Measurements from ENCODE around the gene STYK1.
"Not testable (repeated sequence)": the region's sequence is repeated elsewhere in the genome, so short reads cannot be mapped to it uniquely, and the experiment has no call there.

STYK1 gene

GRCh38 chr12:10689146-10689545, 15.3 kb upstream of the STYK1 start:
- DNase-seq (ENCODE audit: low read depth), result no peak

- no peak for DNase-seq (ENCODE audit: low read depth)
These were observed 14.2 kb upstream of the STYK1 start for GRCh38 chr12:10688042-10688441.

- no peak for DNase-seq (ENCODE audit: low read depth)
These were observed 1.5 kb downstream of the STYK1 start for GRCh38 chr12:10672231-10672868.

- DNase-seq (ENCODE audit: low read depth), result no peak
These were observed 4.3 kb downstream of the STYK1 start for GRCh38 chr12:10669533-10669932.

GRCh38 chr12:10668526-10668925, 5.3 kb downstream of the STYK1 start:
- no peak for DNase-seq (ENCODE audit: low read depth)

- no peak for DNase-seq (ENCODE audit: low read depth)
These were observed 6.3 kb downstream of the STYK1 start for GRCh38 chr12:10667581-10667980.

- no peak for DNase-seq (ENCODE audit: low read depth)
These were observed 9.4 kb downstream of the STYK1 start for GRCh38 chr12:10664499-10664898.

GRCh38 chr12:10663869-10664268, 10.0 kb downstream of the STYK1 start:
- no peak for DNase-seq (ENCODE audit: low read depth)

GRCh38 chr12:10661338-10661737, 12.5 kb downstream of the STYK1 start:
- DNase-seq (ENCODE audit: low read depth), result peak; percentile 37

GRCh38 chr12:10654003-10654402, 19.8 kb downstream of the STYK1 start:
- DNase-seq (ENCODE audit: low read depth), result no peak

- no peak for DNase-seq (ENCODE audit: low read depth)
These were observed 21.7 kb downstream of the STYK1 start for GRCh38 chr12:10652192-10652591.

GRCh38 chr12:10646576-10646975, 27.3 kb downstream of the STYK1 start:
- not testable (repeated sequence) for DNase-seq (ENCODE audit: low read depth)

GRCh38 chr12:10645910-10646309, 27.9 kb downstream of the STYK1 start:
- DNase-seq (ENCODE audit: low read depth), result no peak

GRCh38 chr12:10641735-10642500, 31.9 kb downstream of the STYK1 start:
- DNase-seq (ENCODE audit: low read depth), result no peak

GRCh38 chr12:10638728-10639127, 35.1 kb downstream of the STYK1 start:
- DNase-seq (ENCODE audit: low read depth), result no peak

- DNase-seq (ENCODE audit: low read depth), result no peak
These were observed 37.2 kb downstream of the STYK1 start for GRCh38 chr12:10636611-10637010.

- DNase-seq (ENCODE audit: low read depth), result no peak
These were observed 37.7 kb downstream of the STYK1 start for GRCh38 chr12:10636124-10636523.

GRCh38 chr12:10635306-10635705, 38.5 kb downstream of the STYK1 start:
- no peak for DNase-seq (ENCODE audit: low read depth)

- DNase-seq (ENCODE audit: low read depth), result peak; percentile 69
These were observed 39.4 kb downstream of the STYK1 start for GRCh38 chr12:10634427-10634826.

GRCh38 chr12:10633541-10633940, 40.3 kb downstream of the STYK1 start:
- DNase-seq (ENCODE audit: low read depth), result no peak

- DNase-seq (ENCODE audit: low read depth), result no peak
These were observed 41.6 kb downstream of the STYK1 start for GRCh38 chr12:10632226-10632625.

- no peak for DNase-seq (ENCODE audit: low read depth)
These were observed 49.2 kb downstream of the STYK1 start for GRCh38 chr12:10624605-10625004.

- DNase-seq (ENCODE audit: low read depth), result no peak
These were observed 50.7 kb downstream of the STYK1 start for GRCh38 chr12:10623131-10623530.

- DNase-seq (ENCODE audit: low read depth), result no peak
These were observed 52.6 kb downstream of the STYK1 start for GRCh38 chr12:10621278-10621677.

All from GM04504 (cell line).